GM18861 (cell line): ENCODE data around the gene CYBRD1.

ENCODE experiments used
- ATAC-seq: cut with Tn5 transposase; IDR thresholded peaks from one replicate; pipeline ENCODE4 v1.9.1; 2021; ENCODE audit not compliant: unreplicated experiment

Gene CYBRD1

DNA sequence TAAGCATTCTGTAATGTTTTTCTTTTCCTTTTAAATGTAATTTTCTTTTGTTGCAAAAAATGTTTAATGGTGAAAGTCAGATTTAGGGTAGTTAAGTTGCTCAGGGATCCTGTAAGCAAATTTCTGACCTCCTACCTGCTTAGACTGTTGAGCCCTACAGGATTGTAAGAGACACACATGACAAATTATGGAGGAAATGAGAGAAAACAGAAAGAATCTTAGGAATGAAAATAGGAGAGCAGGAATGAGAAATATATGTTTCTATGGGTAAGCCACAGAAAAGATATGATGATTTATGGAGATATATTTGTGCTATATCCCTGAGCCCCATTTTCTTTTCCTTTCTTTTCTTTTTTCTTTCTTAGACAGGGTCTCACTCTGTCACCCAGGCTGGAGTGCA is 28.3 kb downstream of the CYBRD1 start:
- ATAC-seq, result no peak

DNA sequence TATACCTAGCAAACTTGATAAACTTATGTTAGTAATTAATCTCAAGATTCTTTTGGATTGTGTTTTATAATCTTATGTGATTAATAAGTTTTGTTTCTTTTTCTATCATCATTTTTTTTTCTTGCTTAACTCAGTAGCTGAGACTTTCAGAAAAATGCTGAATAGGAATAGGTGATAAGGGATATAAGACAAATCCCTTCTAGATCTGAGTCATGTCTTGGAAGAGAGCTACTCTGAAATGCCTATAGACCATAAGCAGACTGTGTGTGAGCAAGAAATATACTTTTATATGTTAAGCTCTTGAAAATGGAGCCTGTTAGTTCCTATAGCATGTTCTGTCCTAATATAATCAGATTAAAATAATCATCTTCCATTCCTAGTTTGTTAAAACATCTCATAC is 29.6 kb downstream of the CYBRD1 start:
- ATAC-seq, result no peak

GRCh38 chr2:171553236-171553635 is 31.0 kb downstream of the CYBRD1 start:
- ATAC-seq, result no peak

GRCh38 chr2:171553858-171554257 is 31.6 kb downstream of the CYBRD1 start:
- ATAC-seq, result no peak

- ATAC-seq, result no peak
Observed at GRCh38 chr2:171554991-171555615, 32.8 kb downstream of the CYBRD1 start.

DNA sequence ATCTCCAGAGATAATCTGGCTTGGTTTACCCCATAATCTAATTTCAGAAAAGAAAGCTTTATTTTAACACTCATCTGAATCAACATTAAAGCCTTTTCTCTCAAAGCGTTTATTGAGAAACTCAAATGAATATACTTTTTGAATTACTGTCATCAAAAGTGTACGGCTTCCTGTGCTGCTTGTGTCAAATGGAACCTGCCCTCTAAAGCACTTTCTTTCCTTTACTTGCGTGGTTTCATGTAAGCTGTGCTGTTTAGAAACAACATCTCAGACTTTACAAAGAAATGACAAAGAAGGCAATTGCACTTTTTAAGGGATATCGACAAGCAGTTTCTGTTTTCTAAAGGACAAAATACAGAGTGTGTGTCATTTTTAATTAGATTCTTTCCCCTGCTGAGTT is 35.1 kb downstream of the CYBRD1 start:
- no peak for ATAC-seq

- ATAC-seq, result no peak
Observed at GRCh38 chr2:171563301-171563700, 41.0 kb downstream of the CYBRD1 start.

DNA sequence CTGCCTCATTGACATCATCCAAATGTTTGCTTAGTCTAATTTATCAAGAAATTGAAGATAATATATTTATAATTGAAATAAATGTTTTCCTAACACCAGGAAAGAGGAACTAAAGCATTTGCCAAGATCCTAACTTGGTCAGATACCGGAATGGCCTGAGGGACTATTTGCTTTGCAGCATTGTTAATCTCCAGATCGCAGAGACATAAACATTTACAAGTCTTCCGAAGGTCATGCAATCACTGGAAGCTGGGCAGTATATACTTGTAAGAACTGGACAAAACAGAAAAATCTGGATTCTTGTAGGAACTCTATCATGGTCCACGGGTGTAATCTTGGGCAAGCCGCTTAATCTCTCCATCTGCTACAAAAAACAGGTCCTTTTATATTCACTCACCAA is 42.2 kb downstream of the CYBRD1 start:
- ATAC-seq, result no peak

- no peak for ATAC-seq
Observed at GRCh38 chr2:171566057-171566456, 43.8 kb downstream of the CYBRD1 start.

GRCh38 chr2:171566753-171567152 is 44.5 kb downstream of the CYBRD1 start:
- ATAC-seq, result no peak

DNA sequence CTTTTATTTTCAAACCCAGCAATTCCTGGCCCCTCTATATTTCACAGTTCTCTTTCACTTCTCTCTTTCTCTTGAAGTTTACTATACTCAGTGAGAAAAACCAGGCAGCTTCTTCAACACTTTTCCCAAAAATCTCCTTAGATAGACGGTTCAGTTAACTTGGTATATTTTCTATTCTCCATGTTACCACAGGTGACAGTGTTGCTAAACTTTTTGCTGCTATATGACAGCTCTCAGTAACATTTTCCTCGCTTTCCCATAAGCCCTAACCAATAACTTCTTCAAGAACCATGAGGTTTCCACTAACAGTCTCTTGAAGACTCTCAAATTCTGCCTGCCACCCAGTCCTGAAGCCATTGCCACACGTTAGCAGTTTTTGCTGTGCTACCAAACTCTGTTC is 45.8 kb downstream of the CYBRD1 start:
- no peak for ATAC-seq

DNA sequence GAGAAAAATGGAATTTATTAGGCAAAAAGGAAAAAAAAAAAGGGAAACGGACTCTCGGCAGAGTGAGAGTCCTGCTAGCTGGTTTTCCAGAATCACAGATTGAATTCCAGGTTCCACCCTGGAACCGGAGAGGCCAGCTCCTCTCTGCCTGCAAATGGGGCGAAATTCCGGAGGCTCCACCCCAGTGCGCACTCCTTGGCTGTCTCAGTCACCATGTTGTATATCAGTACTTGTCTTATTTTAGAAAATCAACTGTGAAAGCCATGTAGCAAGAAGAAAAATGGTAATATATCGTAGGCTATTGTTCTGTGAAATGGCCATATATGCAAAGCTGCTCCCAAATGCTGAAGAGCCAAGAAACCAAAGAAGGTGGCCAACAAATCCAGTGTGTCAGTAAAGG is 49.4 kb downstream of the CYBRD1 start:
- ATAC-seq, result no peak

DNA sequence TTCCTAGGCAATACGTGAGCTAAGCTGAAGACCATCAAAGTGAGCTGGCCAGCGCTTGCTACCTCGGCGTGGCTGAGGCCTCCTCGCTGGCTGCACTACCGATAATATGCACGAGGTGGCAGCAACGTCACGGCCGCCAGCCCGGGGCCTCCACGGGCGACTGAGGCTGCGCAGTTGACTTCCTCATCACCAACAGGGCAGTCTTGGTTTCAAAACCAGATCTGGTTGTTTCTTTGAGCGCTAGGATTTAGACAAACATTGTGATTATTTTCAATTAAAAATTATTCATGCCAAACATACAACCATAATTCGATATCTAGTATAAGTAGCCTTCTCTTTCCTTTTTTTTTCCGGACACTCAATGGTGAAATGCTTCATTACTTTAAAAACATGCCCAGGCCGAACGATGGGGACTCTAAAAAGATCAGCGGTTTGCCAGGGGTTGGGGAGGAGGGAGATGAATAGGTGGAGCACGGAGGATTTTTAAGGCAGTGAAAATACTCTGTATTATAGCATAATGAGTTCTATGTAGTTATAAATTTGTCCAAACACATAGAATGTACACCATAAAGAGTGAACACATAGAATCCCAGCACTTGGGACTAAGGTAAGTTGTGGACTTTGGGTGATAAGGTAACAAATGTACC is 52.0 kb downstream of the CYBRD1 start:
- peak; percentile 86 for ATAC-seq

DNA sequence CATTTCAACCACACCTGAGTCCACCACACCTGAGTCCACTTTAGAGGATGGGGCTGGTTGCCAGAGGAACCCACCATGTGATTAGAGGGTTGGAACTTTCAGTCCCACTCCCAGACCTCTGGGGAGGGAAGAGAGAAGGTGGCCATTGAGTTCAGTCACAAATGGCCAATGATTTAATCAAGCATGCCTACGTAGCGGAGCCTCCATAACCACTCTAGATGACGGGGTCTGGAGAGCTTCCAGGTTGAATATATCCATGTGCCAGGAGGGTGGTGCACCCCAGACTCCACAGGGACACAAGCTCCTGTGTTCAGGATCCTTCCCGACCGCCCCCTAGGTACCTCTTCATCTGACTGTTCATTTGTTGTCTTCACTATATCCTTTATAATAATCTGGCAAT is 53.3 kb downstream of the CYBRD1 start:
- ATAC-seq, result no peak

- no peak for ATAC-seq
Observed at GRCh38 chr2:171578127-171578803, 56.0 kb downstream of the CYBRD1 start.

DNA sequence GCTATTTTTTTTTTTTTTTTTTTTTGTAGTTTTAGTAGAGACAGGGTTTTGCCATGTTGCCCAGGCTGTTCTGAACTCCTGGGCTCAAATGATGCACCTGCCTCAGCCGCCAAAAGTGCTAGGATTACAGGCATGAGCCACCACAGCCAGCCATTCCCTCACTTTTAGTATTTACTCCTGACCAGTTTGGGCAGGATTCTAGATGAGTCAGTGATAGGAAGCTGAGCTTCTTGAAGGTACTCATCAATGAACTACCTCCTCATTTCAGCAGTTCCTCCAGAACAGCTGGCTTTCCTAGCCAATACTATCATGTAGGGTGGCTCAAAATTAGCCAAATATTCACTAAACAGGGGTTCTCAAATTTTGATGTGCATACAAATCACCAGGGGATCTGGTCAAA is 57.2 kb downstream of the CYBRD1 start:
- no peak for ATAC-seq

DNA sequence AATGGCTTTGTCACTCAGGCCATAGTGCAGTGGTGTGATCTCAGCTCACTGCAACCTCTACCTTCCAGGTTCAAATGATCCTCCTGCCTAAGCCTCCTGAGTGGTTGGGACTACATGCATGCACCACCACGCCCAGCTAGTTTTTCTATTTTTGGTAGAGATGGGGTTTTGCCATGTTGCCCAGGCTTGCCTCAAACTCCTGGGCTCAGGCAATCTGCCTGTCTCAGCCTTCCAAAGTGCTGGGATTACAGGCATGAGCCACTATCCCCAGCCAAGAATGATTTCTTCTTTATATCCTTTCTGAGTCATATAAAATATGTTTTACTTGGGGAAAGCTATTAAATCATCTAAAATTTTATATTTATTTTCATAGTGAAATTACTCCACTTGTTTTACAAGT is 61.3 kb downstream of the CYBRD1 start:
- no peak for ATAC-seq

DNA sequence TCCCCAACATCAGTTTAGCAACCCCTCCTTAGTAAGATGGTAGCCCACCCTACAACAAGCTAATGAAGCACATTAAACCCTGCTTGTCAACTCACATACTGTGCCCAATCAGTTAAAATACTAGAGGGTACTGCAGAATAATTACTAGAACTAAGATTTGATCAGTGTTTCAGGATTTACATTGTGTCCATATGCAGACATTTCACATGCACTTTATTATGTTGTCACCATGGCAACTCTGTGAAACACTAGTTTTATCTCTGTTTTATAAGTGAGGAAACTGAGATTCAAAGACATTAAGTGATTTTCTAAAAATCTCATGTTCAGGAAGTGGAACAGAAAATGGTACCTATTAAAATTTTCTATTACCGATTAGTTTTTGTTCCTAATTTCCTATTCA is 61.7 kb downstream of the CYBRD1 start:
- no peak for ATAC-seq

DNA sequence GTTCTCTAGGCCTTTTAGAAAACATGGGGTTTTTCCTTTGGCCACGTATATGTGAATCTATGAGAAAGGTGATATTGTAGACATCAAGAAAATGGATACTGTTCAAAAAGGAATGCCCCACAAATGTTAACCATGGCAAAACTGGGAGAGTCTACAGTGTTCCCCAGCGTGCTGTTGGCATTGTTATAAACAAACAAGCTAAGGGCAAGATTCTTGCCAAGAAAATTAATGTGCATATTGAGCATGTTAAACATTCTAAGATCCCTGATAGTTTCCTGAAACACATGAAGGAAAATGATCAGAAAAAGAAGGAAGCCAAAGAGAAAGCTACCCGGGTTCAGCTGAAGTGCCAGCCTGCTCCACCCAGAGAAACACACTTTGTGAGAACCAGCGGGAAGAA is 64.9 kb downstream of the CYBRD1 start:
- ATAC-seq, result no peak

DNA sequence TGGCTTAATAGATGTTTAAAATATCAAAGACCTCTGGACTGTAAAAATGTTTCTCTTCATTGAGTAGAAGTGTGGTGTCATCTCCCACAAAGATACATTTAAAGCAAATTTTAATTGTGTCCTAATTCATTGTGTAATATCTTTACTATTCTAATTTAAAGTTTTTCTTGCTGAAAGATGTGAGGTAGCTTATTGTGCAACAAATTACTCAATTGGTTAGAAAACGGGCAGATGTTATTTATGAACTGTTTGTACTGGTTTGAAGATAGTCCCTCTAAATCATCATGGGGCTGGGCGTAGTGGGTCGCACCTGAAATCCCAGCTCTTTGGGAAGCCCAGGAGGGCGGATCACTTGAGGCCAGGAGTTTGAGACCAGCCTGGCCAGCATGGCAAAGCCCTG is 65.3 kb downstream of the CYBRD1 start:
- no peak for ATAC-seq

DNA sequence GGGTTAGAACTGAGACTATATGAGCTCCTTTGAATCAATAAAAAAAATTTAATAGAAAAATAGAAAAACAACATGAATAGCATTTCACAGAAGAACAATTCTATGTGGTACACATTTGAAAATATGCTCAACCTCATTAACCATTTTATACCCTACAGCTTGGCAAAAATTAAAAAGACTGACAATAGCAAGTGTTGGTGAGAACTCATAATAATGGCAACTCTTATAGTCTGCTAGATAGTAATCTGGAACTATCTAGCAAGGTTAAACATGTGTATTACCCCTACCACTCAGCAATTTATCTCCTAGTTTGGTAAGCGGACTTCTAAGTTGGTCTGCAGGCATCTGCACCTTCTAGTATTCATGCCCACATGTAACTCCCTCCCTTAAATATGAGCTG is 67.8 kb downstream of the CYBRD1 start:
- no peak for ATAC-seq

- ATAC-seq, result no peak
Observed at GRCh38 chr2:171592036-171592555, 69.8 kb downstream of the CYBRD1 start.
